Endothelial cell of umbilical vein (primary cell): Measurements from ENCODE around the gene ARL3. TPM values are rescaled to one million over a fixed set of nuclear protein-coding genes. Genes with fewer than 3 reads are reported as not detected.
A peak's percentile ranks its signal among the peaks of the same experiment; 100 is the strongest.

ENCODE experiments used
- BruUV-seq: library from RNA; stranded (reverse); fragments of 400-500 nt; replicated peaks from 2 replicates; lab custom pipeline; 2021; lab: Mats Ljungman, UMichigan
- CTCF ChIA-PET: fragments of 300-600, 350-600 bp; sonication (Branson Sonifier 250); formaldehyde crosslinking; loops from one replicate; lab custom pipeline; 2021; ENCODE audit warnings: antibody characterized with exemption, inconsistent platforms; lab: Charles Lee
- POLR2A ChIA-PET: fragments of 300-600, 350-600 bp; sonication (Branson Sonifier 250); formaldehyde crosslinking; loops from one replicate; lab custom pipeline; 2021; ENCODE audit warnings: antibody characterized with exemption, inconsistent platforms; lab: Charles Lee
- DNase-seq: peaks from one replicate; pipeline ENCODE4 v3.0.0-alpha.2; 2011; ENCODE audit warnings: low read depth, low spot score
- FAIRE-seq: peaks from 2 replicates; lab custom pipeline; 2011; peaks lifted over from hg19 to GRCh38; lab: Jason Lieb, UNC
- H2AFZ ChIP-seq: 2 replicates; pipeline ENCODE4 v1.6.0; 2012; ENCODE audit warnings: low read depth, low read length, control low read depth, inconsistent platforms
- H3K27ac ChIP-seq: 2 replicates; pipeline ENCODE4 v1.5.1; 2011; ENCODE audit warnings: low read depth, mild to moderate bottlenecking, control low read depth, low read length, moderate library complexity; ENCODE audit not compliant: insufficient read depth
- H3K27me3 ChIP-seq, 2 experiments: 2 replicates each; pipeline versions ENCODE4 v1.6.0 to v1.6.1; 2011; ENCODE audit warnings: low read length in 2 of 2, mixed read lengths in 1 of 2; ENCODE audit not compliant: control insufficient read depth in 2 of 2, insufficient read depth in 2 of 2
- H3K36me3 ChIP-seq, 2 experiments: 2 replicates in 1 of 2; 3 replicates in 1 of 2; pipeline ENCODE4 v1.5.1; 2011; ENCODE audit warnings: low read length in 2 of 2, mild to moderate bottlenecking in 1 of 2, moderate library complexity in 1 of 2; ENCODE audit not compliant: control insufficient read depth in 2 of 2, insufficient read depth in 2 of 2; ENCODE audit errors: extremely low read depth in 1 of 2
- H3K4me1 ChIP-seq: 3 replicates; pipeline ENCODE4 v1.5.1; 2011; ENCODE audit warnings: mild to moderate bottlenecking, low read length; ENCODE audit not compliant: control insufficient read depth, insufficient read depth; ENCODE audit errors: extremely low read depth
- H3K4me2 ChIP-seq: 2 replicates; pipeline ENCODE4 v1.6.1; 2011; ENCODE audit warnings: low read length, control low read depth, mixed read lengths; ENCODE audit not compliant: insufficient read depth
- H3K4me3 ChIP-seq, 3 experiments: fragments of 200-600 bp in 1 of 3; sonication (generic), shearing (Covaris generic) in 1 of 3; replicated peaks in 1 of 3; 2 replicates each; pipeline ENCODE4 v1.5.1; 2011 to 2016; ENCODE audit warnings: control low read depth in 3 of 3, low read length in 3 of 3, mild to moderate bottlenecking in 2 of 3, inconsistent platforms in 1 of 3, low read depth in 1 of 3, moderate library complexity in 1 of 3; ENCODE audit not compliant: insufficient read depth in 1 of 3
- H3K79me2 ChIP-seq: 2 replicates; pipeline ENCODE4 v1.6.0; 2012; ENCODE audit warnings: low read length, inconsistent platforms; ENCODE audit not compliant: control insufficient read depth, insufficient read depth
- H3K9ac ChIP-seq: replicated peaks from 2 replicates; pipeline ENCODE3; 2011; ENCODE audit warnings: low read length, control low read depth; ENCODE audit not compliant: insufficient read depth; ENCODE audit errors: extremely low read depth
- H3K9me1 ChIP-seq: replicated peaks from 3 replicates; pipeline ENCODE4 v1.6.0; 2011; ENCODE audit warnings: mild to moderate bottlenecking, low read length; ENCODE audit not compliant: control insufficient read depth, insufficient read depth; ENCODE audit errors: extremely low read depth
- H3K9me3 ChIP-seq: replicated peaks from 2 replicates; pipeline ENCODE4 v1.5.1; 2012; ENCODE audit warnings: low read length, inconsistent platforms; ENCODE audit not compliant: control insufficient read depth, insufficient read depth
- H4K20me1 ChIP-seq: replicated peaks from 2 replicates; pipeline ENCODE3; 2011; ENCODE audit warnings: mild to moderate bottlenecking, low read length; ENCODE audit not compliant: control insufficient read depth, insufficient read depth; ENCODE audit errors: extremely low read depth
- EZH2 ChIP-seq: IDR thresholded peaks from 2 replicates; pipeline ENCODE4 v1.6.1; 2012; ENCODE audit warnings: borderline replicate concordance, low read depth, mild to moderate bottlenecking, moderate library complexity, low read length, inconsistent platforms; ENCODE audit not compliant: severe bottlenecking
- FOS ChIP-seq: IDR thresholded peaks from 2 replicates; pipeline ENCODE4 v1.6.1; 2011; ENCODE audit warnings: mild to moderate bottlenecking, low read length, moderate library complexity, borderline replicate concordance; ENCODE audit not compliant: insufficient read depth
- JUN ChIP-seq: IDR thresholded peaks from 2 replicates; pipeline ENCODE4 v1.6.1; 2011; ENCODE audit warnings: borderline replicate concordance, low read depth; ENCODE audit not compliant: insufficient read length, insufficient read depth
- MYC ChIP-seq: IDR thresholded peaks from one replicate; pipeline ENCODE4 v1.6.1; 2011; ENCODE audit warnings: mild to moderate bottlenecking, low read depth, low read length
- POLR2A ChIP-seq: IDR thresholded peaks from 2 replicates; pipeline ENCODE4 v1.6.1; 2012; ENCODE audit warnings: low read depth, mild to moderate bottlenecking, control low read depth, low read length
- POLR2AphosphoS5 ChIP-seq: IDR thresholded peaks from 2 replicates; pipeline ENCODE4 v1.6.1; 2012; ENCODE audit warnings: low read depth, mild to moderate bottlenecking, control low read depth, low read length, moderate library complexity; ENCODE audit not compliant: insufficient read depth
- dilution Hi-C: fragments of 300-500 bp; cut with MboI; formaldehyde crosslinking; loops from one replicate; pipeline ENCODE4 v1.15.0; 2019; ENCODE audit warnings: low sequenced_read_pairs; ENCODE audit not compliant: extremely low pct_ligation_motif_present
- intact Hi-C: fragments of 100-400 bp; cut with micrococcal nuclease; formaldehyde crosslinking; loops from one replicate; pipeline ENCODE4 v1.10.0; 2022
- polyA plus RNA-seq, 4 experiments: library from polyadenylated mRNA; depleted of rRNA in 3 of 4; stranded (reverse) in 3 of 4; unstranded in 1 of 4; fragments of >200 nt; gene quantifications; 2 replicates each; pipeline versions ENCODE4 v1.2.1 to v1.2.3, GENCODE V29; 2011 to 2012; ENCODE audit warnings: missing spikeins in 1 of 4
- total RNA-seq: library from RNA; stranded (reverse); gene quantifications from 2 replicates; pipeline ENCODE4 v1.2.3, GENCODE V29; 2021
- TF ChIP-seq, protein P1 (sequence below): IDR thresholded peaks from 2 replicates; pipeline ENCODE4 v1.6.1; 2011; ENCODE audit not compliant: insufficient read depth, insufficient read length
- TF ChIP-seq, protein P2 (sequence below), 2 donors: IDR thresholded peaks; 1 replicate in 1 of 2; 2 replicates in 1 of 2; pipeline ENCODE4 v1.5.1; 2011; ENCODE audit warnings: low read length in 2 of 2, mild to moderate bottlenecking in 2 of 2, moderate library complexity in 2 of 2, control low read depth in 1 of 2, inconsistent platforms in 1 of 2, low read depth in 1 of 2; ENCODE audit not compliant: insufficient read depth in 1 of 2; ENCODE audit errors: extremely low read depth in 1 of 2

The ARL3 gene
- total and polyA plus RNA-seq, 2 donors (not counting 3 experiments of a cell fraction or from before 2014, with no cell fraction given), result 6.6 to 11.0 TPM

DNA sequence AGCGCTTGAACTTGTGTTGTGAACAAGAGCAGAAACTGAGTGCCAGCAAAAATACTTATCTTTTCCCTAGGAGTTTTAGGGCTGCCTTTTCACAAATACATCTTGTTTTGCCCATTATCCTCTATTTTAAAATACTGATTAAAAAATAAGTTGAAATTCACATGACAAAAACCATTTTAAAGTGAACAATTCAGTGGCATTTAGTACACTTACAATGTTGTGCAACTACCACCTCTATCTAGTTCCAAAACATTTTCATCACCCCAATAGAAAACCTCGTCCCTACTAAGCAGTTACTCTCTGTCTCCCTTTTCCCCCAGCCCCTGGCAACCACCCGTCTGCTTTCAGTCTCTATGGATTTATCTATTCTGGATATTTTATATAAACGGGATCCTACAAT lies 31.0 kb upstream of the ARL3 start:
- POLR2A ChIA-PET, result no interaction called here
- Histone ChIP-seq H2AFZ (no peak overlapping the region), H3K79me2 (peaks cover 27% of the 10 kb centered on the region), H3K4me1 (peaks cover 12% of the 10 kb centered on the region), H3K27me3 (no peaks in the 10 kb centered on the region), H3K4me3 (peak overlapping the region in 2 of 3 experiments; percentile 52 to 91), H3K27ac (no peak overlapping the region), H3K36me3 (no peaks in the 10 kb centered on the region), H3K9me1 (no peaks in the 10 kb centered on the region), H3K9me3 (no peaks in the 10 kb centered on the region), H4K20me1 (no peaks in the 10 kb centered on the region), H3K9ac (peak overlapping the region; percentile 55), H3K4me2 (peak overlapping the region; percentile 51)
- CTCF ChIA-PET, result interaction anchor here (1.1 to 2.1 kb wide), 5 partner anchors 14 to 157 kb away, joined by 3 to 12 read pairs (median 5); partner anchors contain the start of gene AS3MT
- no peak for FAIRE-seq
- dilution Hi-C loops (no loop called here), intact Hi-C loops (no loop called here)
- no peak for DNase-seq
- TSS peak; percentile 28 for BruUV-seq
- no peak for TF ChIP-seq POLR2AphosphoS5
- TF ChIP-seq EZH2, result no peak
- no peak for TF ChIP-seq MYC
- TF ChIP-seq, protein P1, sequence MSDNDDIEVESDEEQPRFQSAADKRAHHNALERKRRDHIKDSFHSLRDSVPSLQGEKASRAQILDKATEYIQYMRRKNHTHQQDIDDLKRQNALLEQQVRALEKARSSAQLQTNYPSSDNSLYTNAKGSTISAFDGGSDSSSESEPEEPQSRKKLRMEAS, result no peak
- TF ChIP-seq, protein P2, sequence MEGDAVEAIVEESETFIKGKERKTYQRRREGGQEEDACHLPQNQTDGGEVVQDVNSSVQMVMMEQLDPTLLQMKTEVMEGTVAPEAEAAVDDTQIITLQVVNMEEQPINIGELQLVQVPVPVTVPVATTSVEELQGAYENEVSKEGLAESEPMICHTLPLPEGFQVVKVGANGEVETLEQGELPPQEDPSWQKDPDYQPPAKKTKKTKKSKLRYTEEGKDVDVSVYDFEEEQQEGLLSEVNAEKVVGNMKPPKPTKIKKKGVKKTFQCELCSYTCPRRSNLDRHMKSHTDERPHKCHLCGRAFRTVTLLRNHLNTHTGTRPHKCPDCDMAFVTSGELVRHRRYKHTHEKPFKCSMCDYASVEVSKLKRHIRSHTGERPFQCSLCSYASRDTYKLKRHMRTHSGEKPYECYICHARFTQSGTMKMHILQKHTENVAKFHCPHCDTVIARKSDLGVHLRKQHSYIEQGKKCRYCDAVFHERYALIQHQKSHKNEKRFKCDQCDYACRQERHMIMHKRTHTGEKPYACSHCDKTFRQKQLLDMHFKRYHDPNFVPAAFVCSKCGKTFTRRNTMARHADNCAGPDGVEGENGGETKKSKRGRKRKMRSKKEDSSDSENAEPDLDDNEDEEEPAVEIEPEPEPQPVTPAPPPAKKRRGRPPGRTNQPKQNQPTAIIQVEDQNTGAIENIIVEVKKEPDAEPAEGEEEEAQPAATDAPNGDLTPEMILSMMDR (IDR thresholded peaks at IDR 0.05; ENCODE audit: extremely low read depth in 1 of 2, insufficient read depth in 1 of 2, low read depth in 1 of 2, low read length in 2 of 2), result no peak
- no peak for TF ChIP-seq POLR2A
- TF ChIP-seq FOS, result no peak
- no peak for TF ChIP-seq JUN
